Kidney epithelial cell (primary cell): Measurements from ENCODE around the gene CCR2. TPM values are rescaled to one million over a fixed set of nuclear protein-coding genes. Genes with fewer than 3 reads are reported as not detected.

Experiments used
- DNase-seq: peaks from one replicate; pipeline ENCODE4 v3.0.0-alpha.2; 2010; ENCODE audit warnings: low read depth
- H3K27me3 ChIP-seq: 2 replicates; pipeline ENCODE4 v1.6.0; 2011; ENCODE audit warnings: low read length; ENCODE audit not compliant: control insufficient read depth, insufficient read depth
- H3K36me3 ChIP-seq: 2 replicates; pipeline ENCODE4 v1.5.1; 2011; ENCODE audit warnings: low read length; ENCODE audit not compliant: control insufficient read depth, insufficient read depth
- H3K4me3 ChIP-seq: 2 replicates; pipeline ENCODE4 v1.5.1; 2011; ENCODE audit warnings: low read depth, mild to moderate bottlenecking, control low read depth, low read length
- CTCF ChIP-seq: IDR thresholded peaks from 2 replicates; pipeline ENCODE4 v1.5.1; 2011; ENCODE audit warnings: mild to moderate bottlenecking, moderate library complexity, low read length, control low read depth, inconsistent platforms; ENCODE audit not compliant: insufficient read depth, poor library complexity, severe bottlenecking
- total RNA-seq: library from RNA; depleted of rRNA; stranded (reverse); fragments of >200 nt; gene quantifications from 2 replicates; pipeline ENCODE4 v1.2.3, GENCODE V29; 2015

CCR2 gene
- total RNA-seq, result not detected in 2 replicates

GRCh38 chr3:46353647-46354410 lies at the start of gene CCR2:
TSS of gene CCR2 (plus strand) at chr3:46354111. CDS start at chr3:46357528, 3,417 bp downstream.
- DNase-seq, result no peak
- peaks cover 10% of the 10 kb centered on the region for H3K27me3 ChIP-seq
- no peak for TF ChIP-seq CTCF
- H3K4me3 ChIP-seq, result no peak within 1 kb of the TSS
- no peaks in the 10 kb centered on the region for H3K36me3 ChIP-seq

- Histone ChIP-seq H3K36me3 (no peaks in the 10 kb centered on the region), H3K4me3 (no peak overlapping the region), H3K27me3 (peaks cover 2% of the 10 kb centered on the region)
- TF ChIP-seq CTCF, result no peak
- DNase-seq, result no peak
Measured at GRCh38 chr3:46304739-46305138, 49.2 kb upstream of the CCR2 start.

- Histone ChIP-seq H3K36me3 (no peaks in the 10 kb centered on the region), H3K4me3 (no peak overlapping the region), H3K27me3 (no peaks in the 10 kb centered on the region)
- no peak for DNase-seq
- no peak for TF ChIP-seq CTCF
Measured at GRCh38 chr3:46312991-46313390, 40.9 kb upstream of the CCR2 start.

GRCh38 chr3:46314517-46314916 lies 39.4 kb upstream of the CCR2 start:
- H3K4me3 ChIP-seq, result no peak overlapping the region
- H3K27me3 ChIP-seq, result no peaks in the 10 kb centered on the region
- no peak for DNase-seq
- no peaks in the 10 kb centered on the region for H3K36me3 ChIP-seq
- TF ChIP-seq CTCF, result no peak

- H3K36me3 ChIP-seq, result no peaks in the 10 kb centered on the region
- H3K27me3 ChIP-seq, result no peaks in the 10 kb centered on the region
- H3K4me3 ChIP-seq, result no peak overlapping the region
- TF ChIP-seq CTCF, result no peak
- DNase-seq, result no peak
Measured at GRCh38 chr3:46316206-46316605, 37.7 kb upstream of the CCR2 start.
